ENCODE results near the gene ACTR2. TPM values are rescaled to one million over a fixed set of nuclear protein-coding genes. Genes with fewer than 3 reads are reported as not detected.

ACTR2 gene
- total and polyA plus RNA-seq, 4 donors: 54.3 to 215 (median 147) TPM

- Histone ChIP-seq H3K9ac (ENCODE audit: insufficient read depth in 1 of 2, low read length in 2 of 2) (no peak overlapping the region), H3K27me3 (ENCODE audit: control insufficient read depth in 3 of 3, insufficient read depth in 3 of 3, low read length in 2 of 3) (no peaks in the 10 kb centered on the region), H3K9me3 (ENCODE audit: control insufficient read depth in 4 of 4, insufficient read depth in 3 of 4, low read length in 3 of 4) (no peaks in the 10 kb centered on the region), H3K4me3 (no peak overlapping the region), H3K4me1 (ENCODE audit: control insufficient read depth in 5 of 5, insufficient read depth in 5 of 5, low read length in 5 of 5) (peaks cover 0 to 6% (median 0%) of the 10 kb centered on the region in 5 donors), H3K36me3 (ENCODE audit: control insufficient read depth in 4 of 4, insufficient read depth in 4 of 4, low read length in 4 of 4) (peaks cover under 1 to 11% (median 8%) of the 10 kb centered on the region in 4 donors), H3K27ac (ENCODE audit: low read depth in 1 of 2, low read length in 1 of 2) (no peak overlapping the region)
- ATAC-seq (ENCODE audit: insufficient read depth, low FRiP score) (peak; percentile 75), DNase-seq (no peak)
- no peak for TF ChIP-seq CTCF (IDR thresholded peaks at IDR 0.05; ENCODE audit: control extremely low read depth, extremely low read depth)
- 77 to 88% methylated on average over 9 of the region's 9 CpGs for WGBS, 2 donors
Observed at GRCh38 chr2:65320042-65320725, 92.6 kb downstream of the ACTR2 start.

Other genes with a start within 250 kb of the ACTR2 start
- gene SLC1A4, start 238.4 kb upstream of the ACTR2 start, total RNA-seq: 10 to 100 TPM in 1 of 2 donors, 1 to 10 TPM in 1; 7.5 to 27.4 TPM
- gene SLC1A4, start 238.4 kb upstream of the ACTR2 start, polyA plus RNA-seq: 1 to 10 TPM; 6.3 to 8.7 TPM
- 10 to 100 TPM; 11.5 to 28.9 TPM for gene CEP68, start 171.4 kb upstream of the ACTR2 start, total RNA-seq
- gene CEP68, start 171.4 kb upstream of the ACTR2 start, polyA plus RNA-seq: 1 to 10 TPM; 3.5 to 6.1 TPM
- 100 to 1,000 TPM; 131 to 141 TPM for gene RAB1A, start 97.7 kb upstream of the ACTR2 start, total RNA-seq
- gene RAB1A, start 97.7 kb upstream of the ACTR2 start, polyA plus RNA-seq: 100 to 1,000 TPM; 104 to 159 TPM
- 10 to 100 TPM; 18.7 to 36.4 TPM for gene SPRED2, start 204.8 kb downstream of the ACTR2 start, total RNA-seq
- gene SPRED2, start 204.8 kb downstream of the ACTR2 start, polyA plus RNA-seq: 10 to 100 TPM; 11.7 to 20.4 TPM

All from lung (tissue), 12 donors.